Gastrocnemius medialis (tissue), 4 donors: ENCODE data around the gene PPP2R5C.

ENCODE experiments used
- CTCF ChIP-seq, 5 experiments: fragments of 450-650 bp in 3 of 5; fragments of 200-600 bp in 2 of 5; sonication (generic) in 2 of 5; IDR thresholded peaks in 4 of 5; conservative IDR thresholded peaks in 1 of 5; 1 replicate in 4 of 5; 2 replicates in 1 of 5; pipeline ENCODE4 v1.5.1; 2016 to 2019; ENCODE audit warnings: antibody characterized with exemption in 5 of 5, mild to moderate bottlenecking in 3 of 5, moderate library complexity in 3 of 5
- POLR2A ChIP-seq, 2 donors: fragments of 450-650 bp; IDR thresholded peaks; one replicate each; pipeline ENCODE4 v1.6.1; 2017; ENCODE audit warnings: antibody characterized with exemption in 2 of 2, mild to moderate bottlenecking in 2 of 2, moderate library complexity in 2 of 2

- TF ChIP-seq POLR2A (IDR thresholded peaks at IDR 0.05) (no peak), CTCF (IDR thresholded peaks at IDR 0.05 in 4 of 5, conservative IDR thresholded peaks at IDR 0.05 in 1 of 5) (no peak)
Measured at GRCh38 chr14:101719045-101719645, 42.4 kb upstream of the PPP2R5C start.
